SK-N-SH (cell line): Measurements from ENCODE around the gene PACSIN1. TPM values are rescaled to one million over a fixed set of nuclear protein-coding genes. Genes with fewer than 3 reads are reported as not detected.

Source experiments
- CTCF ChIA-PET: fragments of 300-600, 350-600 bp; formaldehyde crosslinking; extraction: SDS; loops from one replicate; lab custom pipeline; 2021; lab: Yijun Ruan, JAX
- POLR2A ChIA-PET: fragments of 350-600 bp; sonication (Branson Sonifier 250); formaldehyde crosslinking; extraction: SDS; loops from one replicate; lab custom pipeline; 2020; ENCODE audit warnings: antibody characterized with exemption, inconsistent platforms; lab: Yijun Ruan, JAX
- DNase-seq: peaks from one replicate; pipeline ENCODE4 v3.0.0; 2012
- H2AFZ ChIP-seq: fragments of 200-600 bp; sonication (generic); 2 replicates; pipeline ENCODE4 v1.8.1; 2016; ENCODE audit warnings: antibody characterized with exemption, mild to moderate bottlenecking, low read depth
- H3F3A ChIP-seq: fragments of 200-600 bp; sonication (generic); replicated peaks from 2 replicates; pipeline ENCODE3; 2016; ENCODE audit warnings: antibody characterized with exemption, mild to moderate bottlenecking; ENCODE audit not compliant: insufficient read depth
- H3K27ac ChIP-seq, 2 experiments: fragments of 200-500 bp in 1 of 2; fragments of 200-600 bp in 1 of 2; sonication (Bioruptor generic) in 1 of 2; sonication (generic), shearing (Covaris generic) in 1 of 2; 2 replicates each; pipeline versions ENCODE4 v1.5.1 to v1.6.1; 2014 to 2016; ENCODE audit warnings: low read depth in 2 of 2, inconsistent platforms in 1 of 2, low read length in 1 of 2, mild to moderate bottlenecking in 1 of 2, mixed read lengths in 1 of 2
- H3K27me3 ChIP-seq: fragments of 200-600 bp; sonication (generic), shearing (Covaris generic); 2 replicates; pipeline ENCODE4 v1.6.1; 2016; ENCODE audit warnings: mixed run types; ENCODE audit not compliant: insufficient read depth
- H3K36me3 ChIP-seq, 2 experiments: fragments of 200-500 bp in 1 of 2; fragments of 200-600 bp in 1 of 2; sonication (Bioruptor generic) in 1 of 2; sonication (generic) in 1 of 2; replicated peaks in 1 of 2; 2 replicates each; pipeline versions ENCODE3 to v1.5.1; 2014 to 2016; ENCODE audit warnings: low read length in 1 of 2, mild to moderate bottlenecking in 1 of 2; ENCODE audit not compliant: insufficient read depth in 2 of 2, control insufficient read depth in 1 of 2
- H3K4me1 ChIP-seq, 2 experiments: fragments of 200-500 bp in 1 of 2; fragments of 200-600 bp in 1 of 2; sonication (Bioruptor generic) in 1 of 2; sonication (generic), shearing (Covaris generic) in 1 of 2; 2 replicates each; pipeline versions ENCODE4 v1.5.1 to v1.6.1; 2014 to 2016; ENCODE audit warnings: low read depth in 1 of 2, low read length in 1 of 2, mixed run types in 1 of 2; ENCODE audit not compliant: insufficient read depth in 2 of 2, control insufficient read depth in 1 of 2
- H3K4me2 ChIP-seq: fragments of 200-600 bp; sonication (generic), shearing (Covaris generic); 2 replicates; pipeline ENCODE4 v1.6.1; 2017; ENCODE audit warnings: mixed run types
- H3K4me3 ChIP-seq, 2 experiments: fragments of 200-500 bp in 1 of 2; fragments of 200-600 bp in 1 of 2; sonication (Bioruptor generic) in 1 of 2; sonication (generic), shearing (Covaris generic) in 1 of 2; 2 replicates each; pipeline versions ENCODE4 v1.5.1 to v1.8.1; 2014 to 2016; ENCODE audit warnings: low read depth in 2 of 2, inconsistent platforms in 1 of 2, low read length in 1 of 2, mild to moderate bottlenecking in 1 of 2, mixed read lengths in 1 of 2, moderate library complexity in 1 of 2
- H3K79me2 ChIP-seq: fragments of 200-600 bp; sonication (generic); 2 replicates; pipeline ENCODE4 v1.8.1; 2017; ENCODE audit warnings: mild to moderate bottlenecking; ENCODE audit not compliant: insufficient read depth
- H3K9ac ChIP-seq: fragments of 200-600 bp; sonication (generic); 2 replicates; pipeline ENCODE4 v1.6.1; 2017; ENCODE audit warnings: mixed run types
- H3K9me2 ChIP-seq: fragments of 200-600 bp; sonication (generic); 2 replicates; pipeline ENCODE4 v1.6.1; 2017; ENCODE audit warnings: mixed run types
- H3K9me3 ChIP-seq: fragments of 200-600 bp; sonication (generic); 2 replicates; pipeline ENCODE4 v1.6.1; 2017; ENCODE audit warnings: mixed run types, mild to moderate bottlenecking, moderate library complexity
- H4K20me1 ChIP-seq: fragments of 200-600 bp; sonication (generic); 2 replicates; pipeline ENCODE4 v1.6.1; 2017; ENCODE audit warnings: mild to moderate bottlenecking, mixed run types; ENCODE audit not compliant: insufficient read depth
- EP300 ChIP-seq, 2 experiments: IDR thresholded peaks; 2 replicates each; pipeline versions ENCODE4 v1.4.0 to v1.6.1; 2012; ENCODE audit warnings: borderline replicate concordance in 1 of 2, low read depth in 1 of 2, low read length in 1 of 2
- EZH2phosphoT487 ChIP-seq: fragments of 200-600 bp; sonication (generic); IDR thresholded peaks from 2 replicates; pipeline ENCODE4 v1.6.1; 2017; ENCODE audit warnings: low read depth, mixed run types, mild to moderate bottlenecking, antibody characterized with exemption, moderate library complexity, borderline replicate concordance
- FOSL2 ChIP-seq: IDR thresholded peaks from 2 replicates; pipeline ENCODE4 v1.4.0; 2012; ENCODE audit warnings: low read depth, mild to moderate bottlenecking, moderate library complexity, borderline replicate concordance
- GATA2 ChIP-seq: sonication (generic); formaldehyde crosslinking; IDR thresholded peaks from 2 replicates; pipeline ENCODE4 v1.5.0; 2020; ENCODE audit warnings: mild to moderate bottlenecking, missing genetic modification reagents
- JUND ChIP-seq: IDR thresholded peaks from 2 replicates; pipeline ENCODE4 v1.4.0; 2012
- MAX ChIP-seq: IDR thresholded peaks from 2 replicates; pipeline ENCODE4 v1.4.0; 2012; ENCODE audit warnings: low read depth
- MXI1 ChIP-seq: IDR thresholded peaks from 2 replicates; pipeline ENCODE4 v1.6.1; 2012; ENCODE audit warnings: mild to moderate bottlenecking, low read depth, low read length, improper control_type of control experiment
- POLR2AphosphoS5 ChIP-seq: IDR thresholded peaks from 2 replicates; pipeline ENCODE4 v1.6.1; 2012; ENCODE audit warnings: low read depth, low read length
- RAD21 ChIP-seq: IDR thresholded peaks from 2 replicates; pipeline ENCODE4 v1.6.1; 2012; ENCODE audit warnings: mild to moderate bottlenecking, low read length
- RCOR1 ChIP-seq: fragments of 150-350 bp; IDR thresholded peaks from 2 replicates; pipeline ENCODE4 v1.6.1; 2017; ENCODE audit warnings: antibody characterized with exemption, low read length
- RFX5 ChIP-seq: IDR thresholded peaks from 2 replicates; pipeline ENCODE4 v1.6.1; 2012; ENCODE audit warnings: mild to moderate bottlenecking, improper control_type of control experiment, low read length
- RXRA ChIP-seq: IDR thresholded peaks from 2 replicates; pipeline ENCODE4 v1.4.0; 2012; ENCODE audit warnings: low read depth, mild to moderate bottlenecking, borderline replicate concordance
- SIN3A ChIP-seq: IDR thresholded peaks from 2 replicates; pipeline ENCODE4 v1.6.1; 2012; ENCODE audit warnings: low read depth, mild to moderate bottlenecking, low read length, moderate library complexity, borderline replicate concordance
- TAF1 ChIP-seq: IDR thresholded peaks from 2 replicates; pipeline ENCODE4 v1.6.1; 2012; ENCODE audit warnings: low read depth, mild to moderate bottlenecking, low read length, moderate library complexity, borderline replicate concordance
- TCF12 ChIP-seq: IDR thresholded peaks from 2 replicates; pipeline ENCODE4 v1.4.0; 2012
- WGBS: methylation state at CpG from one replicate; pipeline ENCODE4 v1.1.6; 2017; ENCODE audit warnings: low lambda C conversion rate; 5-methylcytosine and 5-hydroxymethylcytosine counted together
- polyA plus RNA-seq, 3 experiments: library from polyadenylated mRNA; depleted of rRNA; stranded (reverse); fragments of >200 nt; gene quantifications; 2 replicates each; pipeline ENCODE4 v1.2.3, GENCODE V29; 2012
- TF ChIP-seq, protein P1 (sequence below): IDR thresholded peaks from 2 replicates; pipeline ENCODE4 v1.4.0; 2012; ENCODE audit warnings: low read depth, borderline replicate concordance

The PACSIN1 gene
- polyA plus RNA-seq, 1 of the 3 experiments (the other 2 are of a cell fraction): 0.05 TPM

DNA sequence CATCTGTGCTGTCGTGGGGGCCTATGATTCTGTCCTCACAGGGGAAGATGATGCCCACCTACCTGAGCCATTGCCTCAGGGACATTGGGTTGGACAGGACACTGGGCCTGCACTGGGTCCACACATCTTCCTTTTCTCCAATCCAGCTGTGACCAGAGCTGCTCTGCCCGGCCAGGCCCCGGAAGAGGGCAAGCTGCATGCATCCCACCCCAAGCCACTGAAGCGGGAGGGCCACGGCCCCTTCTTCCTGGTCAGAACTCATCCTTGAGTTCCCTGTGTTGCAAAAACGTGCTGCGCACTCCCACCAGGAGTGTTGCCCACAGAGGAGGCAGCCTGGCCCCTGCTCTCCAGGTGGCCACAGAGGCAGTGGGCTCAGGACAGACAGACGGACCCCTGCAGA, 52.1 kb downstream of the PACSIN1 start (continued):
- TF ChIP-seq EP300 (IDR thresholded peaks at IDR 0.05; ENCODE audit: borderline replicate concordance in 1 of 2, low read depth in 1 of 2, low read length in 1 of 2) (no peak), RFX5 (no peak), RXRA (no peak), GATA2 (CRISPR knock-in tag) (no peak)

DNA sequence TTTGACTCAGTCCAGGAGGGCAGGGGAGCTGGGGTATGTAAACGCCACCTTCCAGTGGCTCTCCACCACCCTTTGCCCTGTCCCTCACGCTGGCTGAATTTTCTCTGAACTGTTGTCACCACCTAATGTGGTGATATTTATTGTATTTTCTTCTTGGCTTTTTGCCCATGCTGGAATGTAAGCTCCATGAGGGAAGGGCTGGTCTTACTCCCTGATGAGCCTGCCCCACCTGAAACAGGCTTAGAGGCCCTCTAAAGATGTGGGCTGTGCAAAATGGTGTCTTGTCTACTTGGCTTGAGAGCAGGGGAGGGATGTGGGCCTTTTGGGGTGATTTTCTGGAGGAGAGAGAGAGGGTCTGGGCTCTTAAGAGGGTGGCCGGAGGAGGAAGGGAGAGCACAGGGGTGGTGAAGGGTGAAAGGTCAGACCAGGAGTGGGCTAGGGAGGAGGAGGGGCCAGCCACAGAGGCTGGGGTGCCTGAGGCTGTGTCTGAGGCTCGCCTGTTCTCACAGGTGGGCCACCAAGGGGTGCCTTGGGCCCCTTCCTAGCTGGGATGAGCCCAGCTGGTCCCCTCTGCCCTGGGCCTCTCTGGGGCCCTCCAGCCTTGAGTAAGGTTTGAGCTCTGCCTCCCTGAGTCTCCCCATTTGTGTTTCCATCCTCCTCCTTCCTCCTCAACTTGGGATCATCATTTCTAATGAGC, 52.9 kb downstream of the PACSIN1 start:
- no peaks in the 10 kb centered on the region for H4K20me1 ChIP-seq
- H3K27ac ChIP-seq: no peak overlapping the region
- no peaks in the 10 kb centered on the region for H3K9me3 ChIP-seq
- H3K9ac ChIP-seq: no peak overlapping the region
- H3K4me3 ChIP-seq: no peak overlapping the region
- H3K36me3 ChIP-seq: no peaks in the 10 kb centered on the region
- H3K79me2 ChIP-seq: no peaks in the 10 kb centered on the region
- CTCF ChIA-PET: interaction anchor here (0.8 to 1.6 kb wide), 2 partner anchors 59 to 621 kb away, joined by 3 to 6 read pairs; no protein-coding TSS in a partner anchor
- H3K27me3 ChIP-seq: no peaks in the 10 kb centered on the region; the same call in 1 of the 2 replicates
- 67% methylated on average over 3 of the region's 4 CpGs for WGBS
- DNase-seq: peak; percentile 6
- no peak overlapping the region for H3K4me2 ChIP-seq
- POLR2A ChIA-PET: no interaction called here
- peaks cover 0 to 10% of the 10 kb centered on the region in 2 experiments; a peak in 1 of 4 replicates for H3K4me1 ChIP-seq
- no peak overlapping the region for H2AFZ ChIP-seq
- H3K9me2 ChIP-seq: no peaks in the 10 kb centered on the region
- no peaks in the 10 kb centered on the region for H3F3A ChIP-seq
- no peak for TF ChIP-seq EZH2phosphoT487
- TF ChIP-seq GATA2 (CRISPR knock-in tag): no peak
- no peak for TF ChIP-seq EP300 (IDR thresholded peaks at IDR 0.05; ENCODE audit: borderline replicate concordance in 1 of 2, low read depth in 1 of 2, low read length in 1 of 2)
- TF ChIP-seq RCOR1: no peak
- no peak for TF ChIP-seq TCF12
- TF ChIP-seq, protein P1, sequence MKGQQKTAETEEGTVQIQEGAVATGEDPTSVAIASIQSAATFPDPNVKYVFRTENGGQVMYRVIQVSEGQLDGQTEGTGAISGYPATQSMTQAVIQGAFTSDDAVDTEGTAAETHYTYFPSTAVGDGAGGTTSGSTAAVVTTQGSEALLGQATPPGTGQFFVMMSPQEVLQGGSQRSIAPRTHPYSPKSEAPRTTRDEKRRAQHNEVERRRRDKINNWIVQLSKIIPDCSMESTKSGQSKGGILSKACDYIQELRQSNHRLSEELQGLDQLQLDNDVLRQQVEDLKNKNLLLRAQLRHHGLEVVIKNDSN: no peak
- no peak for TF ChIP-seq RAD21
- TF ChIP-seq FOSL2: no peak
- TF ChIP-seq SIN3A: no peak
- no peak for TF ChIP-seq MAX
- TF ChIP-seq JUND: no peak
- TF ChIP-seq TAF1: no peak
- TF ChIP-seq MXI1: no peak
- TF ChIP-seq POLR2AphosphoS5: no peak
